ENCODE data around the gene RNF13. TPM values are rescaled to one million over a fixed set of nuclear protein-coding genes. Genes with fewer than 3 reads are reported as not detected.
"Not testable (repeated sequence)": the region's sequence is repeated elsewhere in the genome, so short reads cannot be mapped to it uniquely, and the experiment has no call there.

Gene RNF13
- total RNA-seq, 1 experiment from 2014 or later: 73.4 TPM

DNA sequence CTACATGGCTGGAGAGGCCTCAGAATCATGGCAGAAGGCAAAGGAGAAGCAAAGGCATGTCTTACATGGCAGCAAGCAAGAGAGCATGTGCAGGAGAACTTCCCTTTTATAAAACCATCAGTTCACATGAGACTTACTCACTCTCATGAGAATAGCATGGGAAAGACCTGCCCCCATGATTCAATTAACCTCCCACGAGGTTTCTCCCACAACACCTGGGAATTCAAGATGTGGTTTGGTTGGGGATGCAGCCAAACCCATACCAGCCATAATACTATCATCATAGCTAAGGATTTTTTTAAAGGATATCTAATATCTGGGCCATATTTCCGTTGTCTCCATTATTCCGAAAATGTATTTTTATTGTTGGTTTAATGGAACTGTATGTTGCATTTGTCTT, 26.5 kb downstream of the RNF13 start:
- DNase-seq (ENCODE audit: low read depth): peak; percentile 38

DNA sequence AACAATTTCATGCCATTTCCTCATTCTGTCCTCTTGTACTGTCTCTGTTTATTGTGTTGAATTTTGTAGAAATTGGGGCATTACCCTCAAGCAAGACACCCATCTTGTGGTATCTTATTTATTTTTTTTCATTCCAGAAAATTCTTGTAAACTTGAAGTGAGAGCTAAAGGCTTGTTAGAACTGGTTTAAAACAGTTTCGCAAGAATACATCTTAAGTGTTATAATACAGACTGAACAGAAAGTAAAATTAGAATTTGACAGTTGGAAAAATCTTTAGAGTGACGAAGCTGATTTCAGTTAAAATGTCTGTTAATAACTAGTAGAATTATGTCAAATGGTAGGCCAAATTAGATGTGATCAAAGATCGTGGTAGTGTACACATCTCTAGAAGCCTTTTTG, 26.9 kb downstream of the RNF13 start:
- DNase-seq (ENCODE audit: low read depth): no peak

DNA sequence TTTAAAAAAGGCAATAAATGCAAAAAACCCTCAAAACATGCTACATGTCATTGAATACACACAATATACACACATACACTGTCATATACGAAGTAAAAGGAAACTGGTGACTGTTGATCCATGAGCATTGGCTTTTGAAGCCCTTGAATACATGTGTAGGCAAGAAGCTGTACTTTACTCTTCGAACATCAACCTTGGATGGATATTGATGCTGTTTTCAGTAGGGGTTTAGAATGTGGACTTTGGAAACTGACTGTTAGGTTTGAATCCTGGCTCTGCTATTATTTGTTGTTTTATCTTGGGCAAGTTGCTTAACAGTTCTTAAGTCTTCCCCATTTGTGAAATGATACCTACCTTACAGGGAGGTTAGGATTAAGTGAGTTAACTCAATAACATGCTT, 30.5 kb downstream of the RNF13 start:
- no peak for DNase-seq (ENCODE audit: low read depth)

DNA sequence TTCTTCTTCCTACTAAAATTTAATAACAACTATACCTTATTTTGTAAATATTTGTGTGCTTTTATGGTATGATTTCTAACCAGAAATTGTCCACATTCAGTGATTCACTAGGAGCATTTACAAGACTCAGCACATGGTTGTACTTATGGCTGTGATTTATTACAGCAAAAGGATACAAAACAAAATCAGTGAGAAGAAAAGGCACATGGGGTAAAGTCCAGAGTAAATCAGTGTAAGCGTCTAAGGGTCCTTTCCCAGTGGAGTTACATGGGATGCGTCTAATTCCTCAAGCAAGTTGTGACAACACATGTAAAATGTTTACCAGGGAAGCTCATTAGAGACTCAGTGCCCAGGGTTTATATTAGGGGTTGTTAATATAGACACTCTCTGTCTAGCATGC, 31.1 kb downstream of the RNF13 start:
- no peak for DNase-seq (ENCODE audit: low read depth)

DNA sequence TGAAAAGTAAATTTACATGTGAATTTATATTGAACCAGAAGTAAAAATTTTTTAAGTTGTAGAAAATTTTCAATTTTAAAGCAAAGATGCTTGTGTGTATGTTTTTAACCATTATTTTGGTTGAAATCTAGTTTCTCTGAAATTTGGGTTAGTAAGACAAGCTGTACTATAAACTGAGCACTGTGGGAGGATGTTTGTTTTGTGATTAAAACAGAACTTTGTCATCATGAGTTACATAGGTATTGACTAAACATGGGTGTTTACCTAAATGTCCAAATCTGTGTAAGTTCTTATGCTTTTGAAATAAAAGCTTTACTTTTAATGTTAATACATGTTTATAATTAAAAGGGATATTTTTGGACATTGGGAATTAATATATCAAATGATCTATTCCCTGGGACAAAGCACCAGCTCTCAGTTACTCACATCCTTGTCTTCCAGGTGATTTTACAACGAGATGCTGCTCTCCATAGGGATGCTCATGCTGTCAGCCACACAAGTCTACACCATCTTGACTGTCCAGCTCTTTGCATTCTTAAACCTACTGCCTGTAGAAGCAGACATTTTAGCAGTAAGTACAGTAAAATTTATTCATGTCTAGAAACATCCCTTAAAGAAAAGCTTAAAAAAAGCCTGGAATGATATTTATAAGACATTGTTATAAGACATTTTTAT, 32.7 kb downstream of the RNF13 start:
- no peak for DNase-seq (ENCODE audit: low read depth)

DNA sequence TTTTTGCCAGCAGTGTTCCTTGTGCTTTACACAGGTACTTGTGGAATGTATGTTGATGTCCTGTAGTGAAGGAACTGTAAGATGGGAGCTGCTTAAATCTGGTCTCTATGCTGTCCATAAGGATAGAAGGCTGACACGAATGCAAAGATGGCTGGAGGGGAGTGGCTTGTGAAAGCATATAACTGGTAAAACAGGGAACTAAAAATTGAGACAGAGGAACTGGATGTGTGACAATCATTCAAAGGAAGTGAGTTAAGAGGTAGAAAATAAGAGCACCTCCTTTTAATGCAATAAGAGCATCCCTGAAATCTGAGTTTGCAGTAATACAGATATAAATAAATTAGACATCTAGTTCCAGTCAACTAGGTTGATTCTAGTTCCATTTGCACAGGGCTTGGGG, 35.2 kb downstream of the RNF13 start:
- no peak for DNase-seq (ENCODE audit: low read depth)

DNA sequence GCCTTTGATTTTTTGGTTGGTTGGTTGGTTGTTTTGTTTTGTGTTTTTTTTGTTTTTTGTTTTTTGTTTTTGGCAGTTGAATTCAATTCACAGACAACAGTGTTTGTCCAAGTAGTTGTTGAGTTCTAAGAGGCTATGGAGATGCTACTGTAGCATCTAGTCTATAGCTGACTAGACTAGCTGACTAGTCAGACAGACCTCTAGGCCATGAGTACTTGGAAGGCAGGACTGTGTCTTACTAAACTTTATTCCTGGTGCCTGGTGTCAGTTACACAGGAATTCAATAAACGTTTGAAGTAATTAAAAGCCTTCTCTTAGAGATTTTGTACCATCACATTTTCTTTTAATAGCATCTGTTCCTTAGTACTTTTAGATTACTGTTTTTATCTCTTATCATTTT, 35.7 kb downstream of the RNF13 start:
- no peak for DNase-seq (ENCODE audit: low read depth)

DNA sequence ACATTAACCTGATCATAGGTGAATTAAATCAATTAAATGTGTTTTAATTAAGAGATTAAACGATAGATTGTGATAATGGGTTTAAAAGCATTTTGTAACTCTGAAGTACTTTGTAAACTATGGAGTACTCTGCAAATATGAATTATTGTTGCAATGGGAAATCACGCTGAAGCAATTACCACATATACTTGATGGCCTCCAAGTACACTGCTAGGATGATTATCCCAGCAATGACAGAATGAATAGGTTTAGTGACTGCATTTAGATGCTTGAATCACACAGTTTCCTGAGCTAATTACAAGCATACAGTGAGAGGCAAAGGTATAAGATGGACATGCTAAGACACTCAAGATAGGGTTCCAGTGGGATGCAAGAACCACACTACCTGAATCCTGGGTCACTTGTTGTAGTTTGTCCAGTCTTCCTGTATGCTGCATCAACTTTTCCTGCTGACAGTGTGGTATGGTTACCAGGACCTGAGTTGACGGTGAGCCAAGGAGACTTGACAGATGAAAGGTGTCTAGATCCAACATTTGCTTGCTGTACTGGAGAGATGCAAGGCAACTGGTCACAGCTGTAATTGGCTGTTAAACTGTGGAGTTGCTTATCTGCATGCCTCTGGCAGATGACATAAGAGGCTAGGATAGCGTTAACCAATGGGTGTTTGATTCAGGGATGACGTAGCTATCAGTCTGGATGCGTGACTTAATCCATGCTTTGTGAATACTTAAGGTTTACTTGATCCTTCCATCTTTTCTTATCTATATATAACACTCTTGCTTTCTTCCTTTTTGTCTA, 38.0 kb downstream of the RNF13 start:
- DNase-seq (ENCODE audit: low read depth): no peak

DNA sequence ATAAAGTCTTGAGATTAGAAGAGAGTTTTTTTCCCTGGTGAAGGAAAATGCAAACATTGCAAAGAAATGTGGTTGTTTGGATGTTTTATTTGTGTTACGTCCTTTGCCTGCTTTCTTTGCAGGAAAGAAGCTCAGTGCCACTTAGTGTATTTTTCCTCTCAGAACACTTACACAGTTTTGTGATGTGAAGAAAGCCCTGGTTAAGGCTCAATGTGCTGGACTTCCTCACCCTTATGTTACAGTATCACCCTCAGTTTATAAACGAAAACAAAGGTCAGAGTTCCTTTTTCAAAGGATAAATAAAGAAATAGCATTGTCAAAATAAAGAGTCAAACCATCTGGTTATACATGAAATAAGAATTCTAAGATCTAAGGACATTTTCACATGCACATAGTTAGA, 45.9 kb downstream of the RNF13 start:
- no peak for DNase-seq (ENCODE audit: low read depth)

DNA sequence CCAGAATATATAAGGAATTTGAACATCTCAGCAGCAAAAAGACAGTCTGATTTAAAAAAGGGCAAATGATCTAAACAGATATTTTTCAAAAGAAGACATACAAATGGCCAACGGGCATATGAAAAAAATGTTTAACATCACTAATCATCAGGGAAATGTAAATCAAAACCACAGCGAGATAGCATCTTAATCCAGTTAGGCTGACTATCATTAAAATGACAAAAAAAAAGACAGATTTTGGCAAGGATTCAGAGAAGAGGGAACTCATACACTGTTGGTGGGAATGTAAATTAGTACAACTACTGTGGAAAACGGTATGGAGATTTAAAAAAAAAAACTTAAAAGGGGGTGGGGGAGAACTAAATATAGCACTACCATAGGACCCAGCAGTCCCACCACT, 47.9 kb downstream of the RNF13 start:
- DNase-seq (ENCODE audit: low read depth): no peak

DNA sequence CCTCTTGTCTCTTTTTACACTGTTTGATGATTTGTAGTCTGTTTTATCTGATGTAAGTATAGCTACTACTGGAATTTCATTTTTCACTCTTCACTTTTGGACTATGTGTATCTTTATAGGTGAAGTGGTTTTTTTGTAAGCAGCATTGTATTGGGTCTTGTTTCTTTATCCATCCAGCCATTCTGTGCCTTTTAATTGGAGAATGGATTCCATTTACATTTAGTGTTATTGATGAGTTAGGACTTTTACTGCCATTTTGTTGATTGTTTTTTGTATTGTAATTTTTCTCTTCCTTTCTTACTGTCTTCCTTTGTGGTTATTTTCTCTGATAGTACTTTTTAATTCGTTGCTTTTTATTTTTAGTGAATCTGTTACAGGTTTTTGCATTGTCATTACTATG, 54.5 kb downstream of the RNF13 start:
- DNase-seq (ENCODE audit: low read depth): no peak

DNA sequence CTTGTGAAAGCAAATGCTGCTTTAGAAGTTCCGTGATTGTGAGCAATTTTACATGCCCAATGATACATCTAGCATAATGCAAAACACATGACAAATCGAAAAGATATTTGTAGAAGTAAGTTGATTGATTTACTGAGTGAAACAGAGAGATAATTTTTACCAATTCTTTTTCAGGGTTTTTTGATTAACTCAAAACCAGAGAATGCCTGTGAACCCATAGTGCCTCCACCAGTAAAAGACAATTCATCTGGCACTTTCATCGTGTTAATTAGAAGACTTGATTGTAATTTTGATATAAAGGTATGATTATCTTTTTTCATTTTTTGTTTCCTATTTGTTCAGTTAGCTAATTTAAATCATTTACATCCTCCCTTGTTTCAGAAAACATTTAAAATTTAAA, 58.8 kb downstream of the RNF13 start:
- DNase-seq (ENCODE audit: low read depth): no peak

DNA sequence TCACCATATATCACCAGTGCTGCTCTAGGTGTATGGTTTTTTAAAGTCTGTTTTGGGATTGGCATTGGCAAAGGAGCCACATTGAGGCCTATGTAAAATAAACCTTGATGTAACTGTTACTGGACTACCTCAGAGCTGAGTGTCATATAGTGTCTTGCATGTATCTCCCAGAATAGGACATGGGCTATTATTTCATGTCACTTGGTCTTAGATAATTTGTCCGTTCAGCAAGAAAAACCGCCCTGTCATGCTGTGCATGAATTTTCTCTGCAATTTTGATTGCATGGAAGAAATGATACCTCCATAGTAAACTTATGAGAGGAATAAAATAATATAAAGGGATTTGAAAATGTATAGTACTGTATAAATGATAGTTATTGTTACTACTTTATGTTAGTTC, 59.6 kb downstream of the RNF13 start:
- DNase-seq (ENCODE audit: low read depth): no peak

DNA sequence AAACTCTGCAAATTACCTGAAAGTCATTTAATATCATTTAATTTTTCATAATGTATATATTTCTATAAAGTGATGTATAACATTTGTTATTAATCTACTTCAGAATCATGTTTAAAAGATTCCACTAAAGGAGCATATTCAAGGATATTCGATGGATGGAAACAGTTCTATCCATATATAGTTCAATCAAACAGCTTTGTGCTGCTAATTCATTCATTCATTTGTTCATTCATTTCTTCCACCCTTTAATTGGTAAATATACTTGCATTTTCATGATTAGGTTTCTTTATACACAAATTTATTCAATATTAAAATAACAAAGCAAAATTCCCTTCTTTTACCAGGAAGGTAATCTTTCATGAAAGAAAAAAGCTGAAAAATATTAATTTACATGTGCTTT, 64.7 kb downstream of the RNF13 start:
- no peak for DNase-seq (ENCODE audit: low read depth)

DNA sequence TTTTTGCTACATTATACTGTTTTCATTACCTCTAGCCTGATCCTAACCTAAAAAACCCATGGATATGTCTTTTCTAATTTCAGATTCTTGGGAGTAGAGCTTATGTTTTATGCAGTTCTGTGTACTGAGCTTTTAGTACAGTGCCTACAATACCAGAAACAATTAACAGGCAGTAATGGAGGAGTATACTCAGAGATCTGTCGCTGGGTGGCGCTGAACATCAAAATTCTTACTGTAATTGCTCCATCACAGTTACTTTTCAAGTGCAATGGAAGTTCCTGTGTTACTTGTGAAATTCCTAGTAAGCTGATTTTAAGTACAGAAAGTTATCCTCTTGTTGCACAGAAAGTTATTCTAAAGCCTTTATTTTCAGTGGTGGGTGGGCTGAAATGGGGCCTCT, 66.9 kb downstream of the RNF13 start:
- peak; percentile 53 for DNase-seq (ENCODE audit: low read depth)

DNA sequence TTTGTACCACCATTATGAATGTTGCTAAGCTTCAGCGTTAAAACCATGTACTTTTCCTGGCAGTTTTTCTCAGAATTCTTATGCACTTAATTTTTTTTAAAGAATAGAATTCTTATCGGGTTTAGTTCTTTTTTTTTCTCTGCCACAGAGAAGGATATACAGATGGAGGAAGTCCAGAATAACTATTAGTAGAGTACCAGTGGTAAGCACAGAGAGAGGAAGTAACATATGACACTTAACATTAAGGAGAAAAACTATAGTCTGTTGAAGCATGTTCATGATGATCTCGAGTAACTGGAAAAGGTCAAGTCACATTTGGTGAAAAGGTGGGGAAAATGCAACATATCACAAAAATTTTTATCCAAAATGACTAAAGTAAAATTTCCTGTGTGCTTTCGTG, 68.9 kb downstream of the RNF13 start:
- DNase-seq (ENCODE audit: low read depth): no peak

DNA sequence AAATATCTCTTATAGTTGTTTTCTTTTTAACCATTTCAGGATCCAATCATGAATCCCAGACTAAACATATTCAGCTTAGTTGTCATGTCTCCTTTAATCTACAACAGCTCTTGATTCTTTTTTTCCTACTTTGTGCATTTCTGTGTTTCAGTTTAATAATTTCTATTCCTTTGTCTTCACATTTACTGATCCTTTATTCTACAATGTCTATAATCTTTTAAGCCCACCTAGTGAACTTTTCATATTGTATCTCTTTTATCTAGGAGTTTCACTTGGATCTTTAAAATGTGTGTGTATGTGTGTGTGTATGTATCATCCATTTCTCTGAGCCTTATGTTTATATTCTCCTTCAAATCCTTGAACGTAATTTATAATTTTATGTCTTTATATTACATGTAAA, 70.1 kb downstream of the RNF13 start:
- DNase-seq (ENCODE audit: low read depth): no peak

DNA sequence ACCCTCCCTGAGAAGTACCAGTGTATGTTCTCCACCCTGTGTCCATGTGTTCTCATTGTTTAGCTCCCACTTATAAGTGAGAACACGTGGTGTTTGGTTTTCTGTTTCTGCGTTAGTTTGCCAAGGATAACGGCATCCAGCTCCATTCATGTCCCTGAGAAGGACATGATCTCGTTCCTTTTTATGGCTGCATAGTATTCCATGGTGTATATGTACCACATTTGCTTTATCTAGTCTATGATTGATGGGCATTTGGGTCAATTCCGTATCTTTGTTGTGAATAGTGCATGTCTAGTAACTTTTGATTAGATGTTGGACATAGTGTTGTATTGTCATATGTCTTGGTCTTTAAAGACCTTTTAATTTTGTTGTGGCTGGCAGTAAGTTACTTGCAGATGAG, 70.8 kb downstream of the RNF13 start:
- not testable (repeated sequence) for DNase-seq (ENCODE audit: low read depth)

DNA sequence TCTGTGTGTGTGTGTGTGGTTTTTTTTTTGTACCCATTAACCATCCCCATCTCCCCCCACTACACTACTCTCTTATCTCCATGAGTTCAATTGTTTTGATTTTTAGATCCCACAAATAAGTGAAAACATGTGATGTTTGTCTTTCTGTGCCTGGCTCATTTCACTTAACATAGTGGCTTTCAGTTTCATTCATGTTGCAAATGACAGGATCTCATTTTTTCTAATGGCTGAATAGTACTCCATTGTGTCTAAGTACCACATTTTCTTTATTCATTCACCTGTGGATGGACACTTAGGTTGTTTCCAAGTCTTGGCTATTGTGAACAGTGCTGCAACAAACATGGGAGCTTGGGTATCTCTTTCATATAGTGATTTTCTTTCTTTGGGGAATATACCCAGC, 71.8 kb downstream of the RNF13 start:
- DNase-seq (ENCODE audit: low read depth): not testable (repeated sequence)

DNA sequence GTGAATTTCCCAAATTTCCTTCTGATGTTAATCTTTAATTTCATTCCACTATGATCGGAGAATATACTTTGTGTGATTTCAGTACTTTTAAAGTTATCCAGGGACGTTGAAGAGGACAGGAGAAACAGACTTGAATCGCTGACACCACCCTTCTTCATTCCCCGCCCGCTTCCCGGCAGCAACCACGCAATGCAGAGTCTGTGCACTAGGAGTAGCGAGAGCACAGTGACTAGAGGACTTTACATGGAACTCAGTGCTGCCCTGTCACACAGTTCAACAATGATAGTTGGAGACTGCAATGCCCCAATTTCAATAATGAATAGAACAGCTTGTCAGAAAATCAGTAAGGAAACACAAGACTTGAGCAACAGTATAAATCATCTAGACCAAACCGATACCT, 73.9 kb downstream of the RNF13 start:
- DNase-seq (ENCODE audit: low read depth): no peak

DNA sequence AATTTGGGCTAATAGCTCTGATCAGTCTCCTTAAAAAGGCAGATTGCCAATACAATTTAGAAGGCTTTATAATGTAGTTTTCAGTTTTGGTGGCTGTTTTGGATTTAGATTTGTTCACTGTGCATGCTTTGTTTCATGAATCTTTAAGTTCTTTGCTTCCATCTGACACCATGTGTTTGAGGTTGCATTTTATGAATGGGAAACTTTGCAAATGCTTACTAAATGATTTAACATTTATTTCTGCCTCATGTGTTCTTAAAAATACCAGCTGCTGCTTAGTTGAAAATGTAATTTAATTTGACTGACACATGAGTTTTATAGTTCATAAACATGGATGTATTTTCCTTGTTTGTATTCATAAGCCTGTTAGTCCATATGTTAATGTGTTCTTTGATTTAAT, 78.6 kb downstream of the RNF13 start:
- no peak for DNase-seq (ENCODE audit: low read depth)

DNA sequence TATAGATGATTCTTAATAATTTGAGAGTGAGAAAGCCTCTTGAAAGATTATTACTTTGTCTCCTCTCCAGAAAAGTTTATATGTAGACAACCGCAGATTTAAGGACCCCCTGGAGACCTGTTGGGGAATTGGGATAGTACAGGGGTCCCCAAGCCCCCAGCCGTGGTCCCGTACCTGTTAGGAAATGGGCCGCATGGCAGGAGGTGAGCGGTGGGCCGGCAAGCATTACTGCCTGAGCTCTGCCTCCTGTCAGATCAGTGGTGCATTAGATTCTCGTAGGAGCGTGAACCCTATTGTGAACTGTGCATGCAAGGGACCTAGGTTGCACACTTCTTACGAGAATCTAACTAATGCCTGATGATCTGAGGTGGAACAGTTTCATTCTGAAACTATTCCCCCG, 79.4 kb downstream of the RNF13 start:
- DNase-seq (ENCODE audit: low read depth): no peak

DNA sequence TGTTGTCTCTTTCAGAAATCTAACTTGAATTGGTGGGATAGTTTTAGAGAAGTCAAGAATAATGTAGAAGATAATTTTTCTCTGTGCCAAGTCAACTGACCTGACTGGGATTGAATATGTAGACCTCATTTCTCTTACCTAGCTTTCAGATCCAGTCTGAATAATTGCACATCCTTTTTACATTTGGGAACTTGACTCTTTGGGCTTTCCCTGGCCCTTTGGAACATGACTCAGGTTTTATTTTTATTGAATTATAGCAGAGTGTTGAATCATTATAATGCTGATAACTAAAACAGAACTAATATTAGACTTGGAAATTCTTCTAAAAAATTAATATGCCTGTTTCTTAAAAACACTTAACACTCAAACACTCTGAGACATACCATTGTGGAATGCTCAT, 81.2 kb downstream of the RNF13 start:
- DNase-seq (ENCODE audit: low read depth): no peak

DNA sequence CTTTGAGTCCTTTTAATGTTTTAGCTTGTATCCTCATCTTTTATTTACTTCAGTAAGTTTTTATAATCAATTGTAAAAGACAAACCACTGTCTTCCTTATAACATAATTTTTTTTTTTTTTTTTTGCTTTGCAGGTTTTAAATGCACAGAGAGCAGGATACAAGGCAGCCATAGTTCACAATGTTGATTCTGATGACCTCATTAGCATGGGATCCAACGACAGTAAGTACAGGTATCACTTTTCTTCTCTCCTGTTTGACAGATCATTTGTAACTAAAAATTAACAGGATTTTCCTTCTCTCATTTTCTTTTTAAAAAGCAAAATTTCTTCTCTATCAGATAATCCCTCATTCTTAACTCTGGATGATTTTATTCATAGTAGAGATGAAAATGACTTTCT, 82.3 kb downstream of the RNF13 start:
- DNase-seq (ENCODE audit: low read depth): no peak

All from RPMI7951 (cell line).